IMR-90 (cell line): ENCODE data around the gene MICAL2. TPM values are rescaled to one million over a fixed set of nuclear protein-coding genes. Genes with fewer than 3 reads are reported as not detected.

Experiments
- ATAC-seq: fragments of 200-7000 bp; cut with Tn5 transposase; 2 replicates; pipeline ENCODE4 v1.9.1; 2020; ENCODE audit warnings: low read depth, mild to moderate bottlenecking, moderate library complexity
- BruUV-seq: library from RNA; stranded (reverse); fragments of 400-500 nt; replicated peaks from 2 replicates; lab custom pipeline; 2021; lab: Mats Ljungman, UMichigan
- CTCF ChIA-PET: fragments of 300-600 bp; formaldehyde crosslinking; extraction: SDS; loops from one replicate; lab custom pipeline; 2021; ENCODE audit warnings: antibody characterized with exemption; lab: Yijun Ruan, JAX
- POLR2A ChIA-PET: fragments of 300-600 bp; sonication (Branson Sonifier 250); formaldehyde crosslinking; loops from one replicate; lab custom pipeline; 2022; ENCODE audit warnings: antibody characterized with exemption; ENCODE audit not compliant: unreplicated experiment; lab: Charles Lee
- DNase-seq: peaks from one replicate; pipeline ENCODE4 v3.0.0; 2013
- H2AFZ ChIP-seq: replicated peaks from 2 replicates; pipeline ENCODE3; 2013; ENCODE audit warnings: low read length, mild to moderate bottlenecking; ENCODE audit not compliant: poor library complexity
- H2AK5ac ChIP-seq: 2 replicates; pipeline ENCODE4 v1.6.1; 2013; ENCODE audit warnings: low read depth, low read length, inconsistent platforms
- H2AK9ac ChIP-seq: replicated peaks from 2 replicates; pipeline ENCODE3; 2013; ENCODE audit warnings: mild to moderate bottlenecking, low read depth, low read length, moderate library complexity; ENCODE audit not compliant: poor library complexity
- H2BK120ac ChIP-seq: 2 replicates; pipeline ENCODE4 v1.6.1; 2013; ENCODE audit warnings: low read depth, low read length, inconsistent platforms
- H2BK15ac ChIP-seq: 3 replicates; pipeline ENCODE4 v1.6.1; 2013; ENCODE audit warnings: low read depth, low read length, inconsistent platforms
- H2BK20ac ChIP-seq: 2 replicates; pipeline ENCODE4 v1.6.1; 2013; ENCODE audit warnings: low read depth, mild to moderate bottlenecking, inconsistent platforms, low read length, moderate library complexity
- H2BK5ac ChIP-seq: 2 replicates; pipeline ENCODE4 v1.6.1; 2013; ENCODE audit warnings: mild to moderate bottlenecking, low read depth, low read length, inconsistent platforms; ENCODE audit not compliant: poor library complexity, severe bottlenecking
- H3K14ac ChIP-seq: replicated peaks from 2 replicates; pipeline ENCODE4 v1.6.1; 2013; ENCODE audit warnings: low read depth, low read length, inconsistent platforms
- H3K18ac ChIP-seq: 2 replicates; pipeline ENCODE4 v1.6.1; 2013; ENCODE audit warnings: low read depth, low read length, control low read depth
- H3K23ac ChIP-seq: 2 replicates; pipeline ENCODE4 v1.6.1; 2013; ENCODE audit warnings: low read depth, low read length, inconsistent platforms
- H3K27ac ChIP-seq: 2 replicates; pipeline ENCODE4 v1.5.1; 2013; ENCODE audit warnings: mild to moderate bottlenecking, control low read depth, low read length; ENCODE audit not compliant: insufficient read depth
- H3K27me3 ChIP-seq: 2 replicates; pipeline ENCODE4 v1.6.1; 2013; ENCODE audit warnings: low read length; ENCODE audit not compliant: control insufficient read depth, insufficient read depth
- H3K36me3 ChIP-seq: 2 replicates; pipeline ENCODE4 v1.6.1; 2013; ENCODE audit warnings: low read length, mixed read lengths; ENCODE audit not compliant: control insufficient read depth, insufficient read depth
- H3K4ac ChIP-seq: 2 replicates; pipeline ENCODE4 v1.6.1; 2013; ENCODE audit warnings: low read depth, low read length, inconsistent platforms
- H3K4me1 ChIP-seq: 2 replicates; pipeline ENCODE4 v1.6.1; 2013; ENCODE audit warnings: low read length, mixed read lengths; ENCODE audit not compliant: control insufficient read depth, insufficient read depth
- H3K4me2 ChIP-seq: 2 replicates; pipeline ENCODE4 v1.6.1; 2013; ENCODE audit warnings: low read depth, mild to moderate bottlenecking, control low read depth, low read length, moderate library complexity
- H3K4me3 ChIP-seq: 2 replicates; pipeline ENCODE4 v1.5.1; 2013; ENCODE audit warnings: low read depth, mild to moderate bottlenecking, control low read depth, low read length, moderate library complexity; ENCODE audit not compliant: insufficient read depth
- H3K56ac ChIP-seq: 2 replicates; pipeline ENCODE4 v1.6.1; 2013; ENCODE audit warnings: low read length, inconsistent platforms; ENCODE audit not compliant: insufficient read depth; ENCODE audit errors: extremely low read depth
- H3K79me1 ChIP-seq, 2 experiments: 2 replicates each; pipeline ENCODE4 v1.6.1; 2013; ENCODE audit warnings: low read length in 2 of 2, inconsistent platforms in 1 of 2, low read depth in 1 of 2
- H3K9ac ChIP-seq: 2 replicates; pipeline ENCODE4 v1.6.1; 2013; ENCODE audit warnings: low read depth, low read length, control low read depth
- H3K9me1 ChIP-seq: 2 replicates; pipeline ENCODE4 v1.6.1; 2013; ENCODE audit warnings: low read length, inconsistent platforms; ENCODE audit not compliant: insufficient read depth
- H3K9me3 ChIP-seq: 2 replicates; pipeline ENCODE4 v1.6.1; 2013; ENCODE audit warnings: low read length; ENCODE audit not compliant: control insufficient read depth, insufficient read depth
- H4K20me1 ChIP-seq: 2 replicates; pipeline ENCODE4 v1.6.1; 2013; ENCODE audit warnings: low read length, inconsistent platforms; ENCODE audit not compliant: insufficient read depth
- H4K5ac ChIP-seq: 2 replicates; pipeline ENCODE4 v1.6.1; 2013; ENCODE audit warnings: mild to moderate bottlenecking, low read depth, low read length, control low read depth
- H4K8ac ChIP-seq, 2 experiments: 2 replicates each; pipeline ENCODE4 v1.6.1; 2013; ENCODE audit warnings: low read depth in 2 of 2, low read length in 2 of 2, control low read depth in 1 of 2, inconsistent platforms in 1 of 2
- H4K91ac ChIP-seq: 2 replicates; pipeline ENCODE4 v1.6.1; 2013; ENCODE audit warnings: low read depth, low read length, inconsistent platforms; ENCODE audit not compliant: insufficient read depth
- ELK1 ChIP-seq: fragments of 150-350 bp; IDR thresholded peaks from 2 replicates; pipeline ENCODE4 v1.6.1; 2016; ENCODE audit warnings: low read depth, mild to moderate bottlenecking, low read length, moderate library complexity, borderline replicate concordance
- MXI1 ChIP-seq: IDR thresholded peaks from 2 replicates; pipeline ENCODE4 v1.6.1; 2012; ENCODE audit warnings: low read depth, mild to moderate bottlenecking, low read length, moderate library complexity, borderline replicate concordance
- SMC3 ChIP-seq: fragments of 150-350 bp; IDR thresholded peaks from 2 replicates; pipeline ENCODE4 v1.6.1; 2016; ENCODE audit warnings: low read depth, mild to moderate bottlenecking, antibody characterized with exemption, low read length, moderate library complexity
- WGBS, 2 experiments: methylation state at CpG; one replicate each; pipeline versions ENCODE4 v1.1.5 to v1.1.7; 2013; ENCODE audit warnings: missing lambda C conversion rate in 2 of 2; ENCODE audit not compliant: insufficient read length in 1 of 2; ENCODE audit errors: extremely low coverage in 2 of 2; 5-methylcytosine and 5-hydroxymethylcytosine counted together
- dilution Hi-C: fragments of 300-500 bp; cut with HindIII; formaldehyde crosslinking; loops from one replicate; pipeline ENCODE4 v1.14.3; 2018; ENCODE audit warnings: low sequenced_read_pairs; ENCODE audit not compliant: unreplicated experiment
- in situ Hi-C: fragments of 300-500 bp; cut with MboI; formaldehyde crosslinking; loops from 3 replicates; pipeline ENCODE4 v1.14.3; 2019; ENCODE audit warnings: low sequenced_read_pairs, inconsistent platforms, mixed read lengths
- intact Hi-C: fragments of 100-400 bp; cut with micrococcal nuclease; formaldehyde crosslinking; loops from 2 replicates; pipeline ENCODE4 v1.10.0; 2022
- polyA plus RNA-seq, 3 experiments: library from polyadenylated mRNA; depleted of rRNA; stranded (reverse); fragments of >200 nt; gene quantifications; 2 replicates each; pipeline ENCODE4 v1.2.3, GENCODE V29; 2012; ENCODE audit warnings: low replicate concordance in 1 of 3
- total RNA-seq: library from RNA; depleted of rRNA; stranded (reverse); fragments of >200 nt; gene quantifications from 2 replicates; pipeline ENCODE4 v1.2.3, GENCODE V29; 2012

MICAL2 gene
- total and polyA plus RNA-seq, 2 of the 4 experiments (the other 2 are of a cell fraction): 170 to 336 TPM

GRCh38 chr11:12248330-12248729 is 137.9 kb downstream of the MICAL2 start:
- Histone ChIP-seq H3K23ac (no peak overlapping the region), H3K27me3 (no peaks in the 10 kb centered on the region), H4K8ac (peak overlapping the region in 1 of 2 experiments; percentile 13; a peak in 1 of 4 replicates), H2BK20ac (no peak overlapping the region), H2BK15ac (no peak overlapping the region; the same call in 2 of the 3 replicates), H3K9me3 (no peaks in the 10 kb centered on the region), H3K4me3 (no peak overlapping the region), H3K9me1 (peaks cover 43% of the 10 kb centered on the region), H3K79me1 (peaks cover 32 to 98% of the 10 kb centered on the region in 2 experiments), H3K27ac (no peak overlapping the region), H4K91ac (no peak overlapping the region), H2BK120ac (no peak overlapping the region), H3K4me2 (no peak overlapping the region), H2AFZ (no peak overlapping the region), H3K4me1 (peaks cover 4% of the 10 kb centered on the region; the same call in 1 of the 2 replicates), H4K5ac (no peak overlapping the region), H3K9ac (no peak overlapping the region), H3K14ac (0 out of 2 replicates have a peak overlapping the region, but pooled peaks have one; percentile 12), H2AK9ac (peak overlapping the region; percentile 60), H3K18ac (no peak overlapping the region), H2BK5ac (no peak overlapping the region), H3K56ac (no peak overlapping the region), H3K4ac (no peak overlapping the region), H4K20me1 (no peaks in the 10 kb centered on the region), H3K36me3 (peaks cover 48% of the 10 kb centered on the region), H2AK5ac (no peak overlapping the region)
- ATAC-seq (peak; percentile 62), DNase-seq (peak; percentile 57)
- ChIA-PET CTCF (no interaction called here), POLR2A (no interaction called here)
- dilution Hi-C loops: no loop called here
- no CpG with 5 or more reads among the region's 5 CpGs for WGBS, 2 experiments
- intact Hi-C loops: no loop called here
- in situ Hi-C loops: no loop called here
- no TSS peak for BruUV-seq
- TF ChIP-seq SMC3 (no peak), ELK1 (no peak), MXI1 (no peak)
